HepG2 (cell line): ENCODE measurements around the gene CD300LF. TPM values are rescaled to one million over a fixed set of nuclear protein-coding genes. Genes with fewer than 3 reads are reported as not detected.

Source experiments
- CBX5 ChIP-seq: sonication (generic); formaldehyde crosslinking; IDR thresholded peaks from 2 replicates; pipeline ENCODE4 v1.4.0; 2020; ENCODE audit warnings: missing genetic modification reagents, borderline replicate concordance
- HNRNPK ChIP-seq: fragments of 200-400 bp; formaldehyde crosslinking; IDR thresholded peaks from 2 replicates; pipeline ENCODE4 v1.6.1; 2018; ENCODE audit warnings: low read length, low read depth, moderate library complexity, mild to moderate bottlenecking; ENCODE audit not compliant: poor library complexity, severe bottlenecking
- KLF6 ChIP-seq: IDR thresholded peaks from 2 replicates; pipeline ENCODE4 v1.8.0; 2016; ENCODE audit warnings: missing biosample characterization, missing genetic modification reagents
- RBM39 ChIP-seq: fragments of 200-400 bp; formaldehyde crosslinking; IDR thresholded peaks from one replicate; pipeline ENCODE4 v1.6.1; 2018; ENCODE audit warnings: antibody characterized with exemption, mild to moderate bottlenecking, low read depth, low read length; ENCODE audit not compliant: poor library complexity, severe bottlenecking
- SNAPC2 ChIP-seq: sonication (generic); formaldehyde crosslinking; IDR thresholded peaks from 2 replicates; pipeline ENCODE4 v1.8.1; 2022; ENCODE audit warnings: mild to moderate bottlenecking, missing genetic modification reagents
- SRY ChIP-seq: sonication (generic); formaldehyde crosslinking; IDR thresholded peaks from 2 replicates; pipeline ENCODE4 v1.8.0; 2022; ENCODE audit warnings: mild to moderate bottlenecking, missing genetic modification reagents
- THAP7 ChIP-seq: sonication (generic); formaldehyde crosslinking; IDR thresholded peaks from 2 replicates; pipeline ENCODE4 v1.8.1; 2023; ENCODE audit warnings: mild to moderate bottlenecking, missing genetic modification reagents
- TIGD3 ChIP-seq: sonication (generic); formaldehyde crosslinking; IDR thresholded peaks from 2 replicates; pipeline ENCODE4 v1.5.1; 2020; ENCODE audit warnings: mild to moderate bottlenecking, missing genetic modification reagents, borderline replicate concordance
- ZBTB38 ChIP-seq: sonication (generic); formaldehyde crosslinking; IDR thresholded peaks from 2 replicates; pipeline ENCODE4 v1.5.1; 2020; ENCODE audit warnings: mild to moderate bottlenecking, missing genetic modification reagents
- ZNF335 ChIP-seq: sonication (generic); formaldehyde crosslinking; IDR thresholded peaks from 2 replicates; pipeline ENCODE4 v1.4.0; 2020; ENCODE audit warnings: missing genetic modification reagents
- ZNF776 ChIP-seq: sonication (generic); formaldehyde crosslinking; IDR thresholded peaks from 2 replicates; pipeline ENCODE4 v1.4.0; 2020; ENCODE audit warnings: mild to moderate bottlenecking, missing genetic modification reagents
- polyA plus RNA-seq, 8 experiments: library from polyadenylated mRNA; depleted of rRNA in 3 of 8; stranded (reverse) in 7 of 8; unstranded in 1 of 8; fragments of >200 nt; fragmentation: Illumina TruSeq in 4 of 8; extraction: Trizol in 4 of 8; gene quantifications; 2 replicates each; pipeline versions ENCODE4 v1.2.1 to v1.2.3, GENCODE V29; 2011 to 2016; ENCODE audit warnings: low read depth in 4 of 8, missing spikeins in 1 of 8, mixed read lengths in 1 of 8; ENCODE audit not compliant: insufficient read depth in 1 of 8
- total RNA-seq, 5 experiments: library from RNA; depleted of rRNA; stranded (reverse); fragments of >200 nt; fragmentation: Illumina TruSeq; extraction: Trizol; gene quantifications; 2 replicates each; pipeline ENCODE4 v1.2.3, GENCODE V29; 2016; ENCODE audit warnings: low read depth in 1 of 5
- TF ChIP-seq, protein P1 (sequence below): sonication (generic); formaldehyde crosslinking; IDR thresholded peaks from 2 replicates; pipeline ENCODE4 v1.4.0; 2020; ENCODE audit warnings: missing genetic modification reagents

CD300LF gene
- total and polyA plus RNA-seq, 2 of the 13 experiments (the other 11 are each of a cell fraction or from before 2014, with no cell fraction given), result not detected

DNA sequence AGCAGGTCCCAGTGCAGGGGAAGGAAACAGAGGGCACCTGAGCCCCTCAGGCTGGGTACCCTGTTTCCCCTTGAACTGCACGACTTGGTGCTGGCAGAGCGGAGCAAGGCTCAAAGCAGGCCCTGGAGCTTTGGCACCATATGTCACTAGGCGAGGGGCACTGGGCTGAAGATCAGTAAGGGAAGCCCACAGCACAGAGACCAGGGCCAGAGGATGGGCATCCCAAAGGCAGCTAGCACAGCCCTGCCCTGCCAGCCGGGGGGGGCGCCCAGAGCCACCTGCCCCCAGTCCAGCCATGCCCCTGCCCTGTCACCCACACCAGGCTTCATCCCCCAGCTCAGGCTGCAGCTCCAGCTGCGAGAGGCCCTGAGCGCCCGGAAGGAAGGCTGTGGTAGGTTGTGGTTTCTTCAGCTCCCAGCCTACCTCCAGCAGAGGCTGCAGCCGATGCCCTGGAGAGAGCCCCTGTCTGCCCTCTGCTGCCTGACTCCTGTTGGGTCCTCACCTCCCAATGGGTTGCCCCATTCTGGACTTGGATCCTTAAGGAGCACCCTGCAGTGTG lies 46.6 kb upstream of the CD300LF start (continued):
- TF ChIP-seq RBM39 (no peak), SRY (CRISPR knock-in tag) (no peak), ZBTB38 (CRISPR knock-in tag) (0 out of 2 replicates have a peak, but pooled peaks have one; percentile 10), THAP7 (CRISPR knock-in tag) (no peak), HNRNPK (no peak), ZNF335 (CRISPR knock-in tag) (no peak), TIGD3 (no peak), ZNF776 (CRISPR knock-in tag) (peak; percentile 52; the same call in 1 of the 2 replicates), CBX5 (CRISPR knock-in tag) (no peak), SNAPC2 (CRISPR knock-in tag) (no peak), KLF6 (CRISPR knock-in tag) (no peak)
- TF ChIP-seq, protein P1, sequence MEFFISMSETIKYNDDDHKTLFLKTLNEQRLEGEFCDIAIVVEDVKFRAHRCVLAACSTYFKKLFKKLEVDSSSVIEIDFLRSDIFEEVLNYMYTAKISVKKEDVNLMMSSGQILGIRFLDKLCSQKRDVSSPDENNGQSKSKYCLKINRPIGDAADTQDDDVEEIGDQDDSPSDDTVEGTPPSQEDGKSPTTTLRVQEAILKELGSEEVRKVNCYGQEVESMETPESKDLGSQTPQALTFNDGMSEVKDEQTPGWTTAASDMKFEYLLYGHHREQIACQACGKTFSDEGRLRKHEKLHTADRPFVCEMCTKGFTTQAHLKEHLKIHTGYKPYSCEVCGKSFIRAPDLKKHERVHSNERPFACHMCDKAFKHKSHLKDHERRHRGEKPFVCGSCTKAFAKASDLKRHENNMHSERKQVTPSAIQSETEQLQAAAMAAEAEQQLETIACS (CRISPR knock-in tag), result no peak
